22Rv1 (cell line): Measurements from ENCODE around the gene C14orf180.

ENCODE experiments used
- ZFX ChIP-seq: fragments of 450-650 bp; IDR thresholded peaks from 2 replicates; pipeline ENCODE4 v1.6.1; 2017; ENCODE audit warnings: antibody characterized with exemption, borderline replicate concordance
- TF ChIP-seq, protein P1 (sequence below): fragments of 450-650 bp; IDR thresholded peaks from 2 replicates; pipeline ENCODE4 v1.5.1; 2017; ENCODE audit warnings: mild to moderate bottlenecking

DNA sequence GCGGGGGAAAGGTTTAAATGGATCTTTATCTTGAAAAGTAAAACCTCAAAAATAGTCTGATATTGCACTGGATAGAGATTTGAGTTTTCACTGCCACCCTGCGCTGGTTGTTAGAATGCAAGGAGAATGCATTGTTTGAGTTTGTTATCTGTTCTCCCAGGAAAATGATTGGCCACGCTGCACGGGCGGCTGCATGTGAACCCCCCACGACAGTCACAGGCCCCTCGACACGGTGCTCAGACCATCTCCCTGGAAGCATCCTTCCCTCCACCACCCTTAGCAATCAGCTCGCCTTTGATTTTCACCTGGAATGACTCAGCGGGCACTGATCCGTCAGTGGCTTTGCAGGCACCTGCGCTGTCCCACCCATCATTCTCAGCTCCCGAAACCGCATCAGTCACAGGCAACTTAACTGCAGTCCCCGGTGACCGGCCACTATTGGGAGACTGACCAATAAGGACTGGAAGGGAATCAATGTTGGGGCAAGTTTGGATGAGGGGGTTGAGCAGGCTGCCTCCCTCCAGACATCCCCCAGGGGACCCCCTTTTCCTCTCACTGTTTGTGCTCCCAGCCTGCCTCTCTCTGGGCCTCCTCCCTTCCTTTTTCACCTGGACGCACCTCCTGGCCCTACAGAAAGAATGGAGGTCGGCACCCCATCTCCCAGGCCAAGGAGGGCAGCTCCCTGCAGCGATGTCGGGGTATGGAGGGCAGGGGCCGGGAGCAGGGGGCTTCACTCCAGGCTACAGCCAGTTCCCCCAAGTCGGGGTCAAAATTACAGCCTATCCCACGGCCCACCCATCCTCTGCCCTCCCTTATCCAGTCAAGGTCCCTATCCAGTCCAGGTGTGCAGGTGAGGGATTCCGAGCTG lies 28.5 kb upstream of the C14orf180 start:
- TF ChIP-seq, protein P1, sequence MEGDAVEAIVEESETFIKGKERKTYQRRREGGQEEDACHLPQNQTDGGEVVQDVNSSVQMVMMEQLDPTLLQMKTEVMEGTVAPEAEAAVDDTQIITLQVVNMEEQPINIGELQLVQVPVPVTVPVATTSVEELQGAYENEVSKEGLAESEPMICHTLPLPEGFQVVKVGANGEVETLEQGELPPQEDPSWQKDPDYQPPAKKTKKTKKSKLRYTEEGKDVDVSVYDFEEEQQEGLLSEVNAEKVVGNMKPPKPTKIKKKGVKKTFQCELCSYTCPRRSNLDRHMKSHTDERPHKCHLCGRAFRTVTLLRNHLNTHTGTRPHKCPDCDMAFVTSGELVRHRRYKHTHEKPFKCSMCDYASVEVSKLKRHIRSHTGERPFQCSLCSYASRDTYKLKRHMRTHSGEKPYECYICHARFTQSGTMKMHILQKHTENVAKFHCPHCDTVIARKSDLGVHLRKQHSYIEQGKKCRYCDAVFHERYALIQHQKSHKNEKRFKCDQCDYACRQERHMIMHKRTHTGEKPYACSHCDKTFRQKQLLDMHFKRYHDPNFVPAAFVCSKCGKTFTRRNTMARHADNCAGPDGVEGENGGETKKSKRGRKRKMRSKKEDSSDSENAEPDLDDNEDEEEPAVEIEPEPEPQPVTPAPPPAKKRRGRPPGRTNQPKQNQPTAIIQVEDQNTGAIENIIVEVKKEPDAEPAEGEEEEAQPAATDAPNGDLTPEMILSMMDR: peak; percentile 24; the same call in 1 of the 2 replicates
- no peak for TF ChIP-seq ZFX
